CD4-positive, alpha-beta T cell treated with Interleukin-12 subunit alpha and Interleukin-12 subunit beta, for 1 hour (primary cell): ENCODE results near the gene TAF4.
"Not testable (repeated sequence)": the region's sequence is repeated elsewhere in the genome, so short reads cannot be mapped to it uniquely, and the experiment has no call there.

Source experiments
- DNase-seq: peaks from one replicate; pipeline ENCODE4 v3.0.0-alpha.2; 2020

Gene TAF4

GRCh38 chr20:61998343-61999121 is 67.1 kb downstream of the TAF4 start:
- DNase-seq: no peak

DNA sequence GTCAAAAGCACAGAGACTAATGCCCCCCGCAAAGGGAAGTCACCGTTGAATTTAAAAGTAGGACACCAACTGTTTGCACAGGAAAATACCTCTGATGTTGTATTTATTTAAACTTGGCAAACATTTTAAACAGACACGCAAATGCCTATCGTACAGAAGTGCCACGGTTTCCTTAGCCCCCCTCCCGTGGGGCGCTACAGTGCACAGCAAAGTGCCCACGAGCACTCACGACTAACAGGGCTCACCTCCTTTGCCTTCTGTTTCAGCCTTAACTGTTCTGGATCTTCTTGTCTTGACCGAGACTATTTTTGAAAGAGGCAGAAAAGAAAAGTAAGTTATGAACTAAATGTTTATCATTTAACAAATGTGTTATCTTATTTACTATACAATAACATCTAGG is 67.8 kb downstream of the TAF4 start:
- DNase-seq: no peak

DNA sequence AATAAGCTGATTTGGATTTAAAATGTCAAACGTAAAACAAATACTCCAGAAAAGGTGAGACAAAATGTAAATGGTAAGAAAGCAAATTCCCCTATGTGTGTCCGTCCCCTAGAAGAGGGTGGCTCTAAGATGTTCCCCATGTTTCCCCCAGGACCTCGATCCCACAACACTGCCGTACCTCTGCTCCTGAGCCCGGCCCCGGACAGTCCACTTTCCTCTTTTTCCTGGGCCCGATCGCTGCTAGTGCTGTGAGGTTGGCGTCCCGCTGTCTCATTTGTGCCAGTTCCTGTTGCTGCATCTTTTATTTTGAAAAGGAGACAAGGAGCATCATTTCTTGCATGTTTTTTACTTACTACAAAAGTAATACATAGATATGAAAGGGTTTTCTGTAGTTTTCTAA is 68.3 kb downstream of the TAF4 start:
- DNase-seq: no peak

DNA sequence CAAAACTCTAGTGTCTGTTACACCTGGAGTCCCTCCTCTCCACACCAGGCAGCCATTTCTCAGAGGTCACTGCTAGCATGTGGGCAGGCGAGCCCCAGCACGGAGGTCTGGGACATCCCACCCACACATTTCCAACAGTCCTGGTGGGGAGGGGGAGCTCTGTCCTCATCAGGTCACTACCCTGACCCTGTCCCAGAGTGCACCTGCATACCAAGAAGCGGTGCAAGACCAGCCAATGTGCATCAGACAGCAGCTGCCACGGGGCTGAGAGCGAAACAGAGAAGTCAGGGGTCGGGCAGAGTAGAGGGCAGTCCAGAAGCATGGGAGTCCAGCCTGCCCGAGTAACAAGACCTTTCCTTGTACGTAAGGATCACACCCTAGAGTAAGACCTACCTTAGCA is 71.1 kb downstream of the TAF4 start:
- DNase-seq: no peak

GRCh38 chr20:61993058-61993457 is 72.6 kb downstream of the TAF4 start:
- no peak for DNase-seq

DNA sequence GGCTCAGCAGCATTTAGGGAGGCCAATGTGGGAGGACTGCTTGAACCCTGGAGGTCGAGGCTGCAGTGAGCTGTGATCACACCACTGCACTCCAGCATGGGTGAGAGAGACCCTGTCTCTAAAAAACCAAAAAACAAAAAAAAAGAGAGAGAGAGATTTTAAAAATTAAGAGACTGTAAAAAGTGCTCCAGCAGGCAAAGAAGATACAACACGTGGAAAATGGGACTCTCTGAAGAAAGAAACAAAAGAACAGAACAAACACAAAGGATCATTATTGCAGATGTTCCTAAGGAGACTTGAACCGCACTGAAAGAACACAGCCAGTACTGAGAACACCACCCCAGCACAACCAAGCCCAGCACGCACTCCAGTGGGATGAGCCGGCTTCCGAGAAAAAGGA is 74.2 kb downstream of the TAF4 start:
- no peak for DNase-seq

- no peak for DNase-seq
These were observed 75.2 kb downstream of the TAF4 start for GRCh38 chr20:61990484-61990883.

GRCh38 chr20:61989741-61990140 is 75.9 kb downstream of the TAF4 start:
- DNase-seq: peak; percentile 30

GRCh38 chr20:61988665-61989064 is 77.0 kb downstream of the TAF4 start:
- DNase-seq: no peak

GRCh38 chr20:61986762-61987321 is 78.8 kb downstream of the TAF4 start:
- DNase-seq: no peak

- DNase-seq: no peak
These were observed 80.6 kb downstream of the TAF4 start for GRCh38 chr20:61985096-61985495.

- DNase-seq: not testable (repeated sequence)
These were observed 81.2 kb downstream of the TAF4 start for GRCh38 chr20:61984431-61984830.

DNA sequence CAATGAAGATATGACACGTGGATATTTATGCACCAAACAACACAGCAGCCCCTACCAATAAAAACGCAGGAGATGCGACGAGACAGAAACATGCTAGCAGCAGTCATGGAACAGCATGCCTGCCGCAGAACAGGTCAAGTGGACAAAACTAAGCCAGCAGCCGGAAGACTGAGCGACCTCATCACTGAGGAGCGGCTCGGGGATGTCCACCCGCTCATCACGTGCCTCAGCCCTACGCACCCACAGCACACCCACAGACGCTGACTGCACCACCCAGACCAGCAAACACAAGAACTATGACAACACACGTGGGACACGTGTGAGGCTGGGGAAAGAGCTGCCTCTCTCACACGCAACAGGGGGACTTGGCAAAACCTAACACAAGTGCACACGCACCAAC is 81.7 kb downstream of the TAF4 start:
- no peak for DNase-seq

DNA sequence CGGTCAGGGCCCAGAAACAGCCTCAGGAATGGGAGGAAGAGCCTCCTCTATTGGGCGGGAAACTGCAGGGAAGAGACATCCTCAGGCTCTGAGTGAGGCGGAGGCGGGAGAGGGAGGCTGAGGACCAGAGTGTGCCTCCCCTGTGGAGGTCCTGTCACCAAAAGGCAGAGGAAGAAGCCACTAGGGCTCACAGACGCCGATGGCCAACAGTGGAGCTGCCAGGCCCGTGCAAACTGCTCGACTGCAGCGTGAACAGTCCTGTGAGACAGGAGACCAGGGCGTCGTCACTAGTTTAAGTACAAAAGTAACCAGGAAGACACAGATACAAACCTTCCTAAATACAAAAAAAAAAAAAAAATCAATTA is 82.7 kb downstream of the TAF4 start:
- DNase-seq: no peak

DNA sequence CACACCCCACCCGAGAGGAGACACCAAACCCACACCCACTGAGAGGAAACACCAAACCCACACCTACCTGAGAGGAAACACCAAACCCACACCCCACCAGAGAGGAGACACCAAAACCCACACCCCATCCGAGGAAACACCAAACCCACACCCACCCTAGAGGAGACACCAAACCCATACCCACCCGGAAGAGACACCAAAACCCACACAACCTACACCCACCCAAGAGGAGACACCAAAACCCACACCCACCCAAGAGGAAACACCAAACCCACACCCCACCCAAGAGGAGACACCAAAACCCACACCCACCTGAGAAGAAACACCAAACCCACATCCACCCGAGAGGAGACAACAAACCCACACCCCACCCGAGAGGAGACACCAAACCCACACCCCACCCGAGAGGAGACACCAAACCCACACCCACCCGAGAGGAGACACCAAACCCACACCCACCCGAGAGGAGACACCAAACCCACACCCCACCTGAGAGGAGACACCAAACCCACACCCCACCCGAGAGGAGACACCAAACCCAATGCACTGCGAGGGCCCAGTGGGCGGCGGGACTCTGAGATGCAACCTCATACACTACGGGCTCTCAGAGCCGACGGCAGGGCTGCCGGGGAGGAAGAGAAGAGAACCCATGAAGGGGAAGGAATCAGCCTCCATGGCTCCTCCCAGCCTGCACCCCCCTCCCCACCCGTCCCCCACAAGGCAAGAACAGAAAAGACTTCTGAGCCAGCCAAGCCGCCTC is 83.3 kb downstream of the TAF4 start:
- DNase-seq: peak; percentile 29

GRCh38 chr20:61981691-61982090 is 84.0 kb downstream of the TAF4 start:
- DNase-seq: peak; percentile 15

DNA sequence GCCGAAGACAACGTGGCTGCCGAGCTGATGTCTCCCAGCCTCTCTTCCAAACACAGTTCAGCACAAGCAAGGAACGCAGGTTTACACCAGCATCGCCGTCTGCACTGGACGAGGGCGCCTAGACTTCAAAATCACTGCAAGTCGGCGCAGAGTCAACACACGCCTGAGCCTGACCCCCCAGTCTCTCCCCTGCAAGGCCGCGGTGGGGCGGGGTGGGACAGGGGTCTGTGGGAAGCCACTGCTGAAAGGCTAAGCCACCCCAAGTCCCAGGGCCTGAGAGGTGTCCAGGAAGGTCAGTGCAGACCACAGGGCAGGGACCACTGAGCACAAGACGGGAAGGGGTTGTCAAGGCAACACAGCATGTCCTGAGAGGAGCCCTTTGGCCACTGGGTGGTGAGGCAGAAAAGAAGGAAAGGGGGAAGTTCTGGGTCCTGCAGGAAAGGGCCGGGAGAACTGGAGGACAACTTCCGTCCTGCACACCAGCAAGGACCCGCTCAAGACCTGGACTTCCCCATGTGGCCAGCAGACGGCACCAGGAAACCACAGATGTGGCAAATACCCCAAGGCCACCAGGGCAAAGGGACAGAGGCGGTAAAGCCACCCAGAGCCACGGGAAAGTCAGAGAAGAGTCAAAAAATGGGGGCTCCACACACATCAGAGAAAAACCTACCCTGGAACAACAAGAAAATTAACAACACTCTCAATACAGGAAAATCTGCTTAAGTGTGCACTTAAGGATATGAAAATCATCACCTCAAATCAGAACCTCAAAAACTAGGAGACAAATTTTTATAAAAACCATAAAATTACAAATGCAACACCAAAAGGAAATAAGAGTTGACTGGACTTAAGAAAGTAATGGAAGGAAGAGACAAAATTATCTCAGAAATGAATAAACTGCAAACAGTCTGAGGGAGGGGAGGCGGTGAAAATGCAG is 84.8 kb downstream of the TAF4 start:
- no peak for DNase-seq

DNA sequence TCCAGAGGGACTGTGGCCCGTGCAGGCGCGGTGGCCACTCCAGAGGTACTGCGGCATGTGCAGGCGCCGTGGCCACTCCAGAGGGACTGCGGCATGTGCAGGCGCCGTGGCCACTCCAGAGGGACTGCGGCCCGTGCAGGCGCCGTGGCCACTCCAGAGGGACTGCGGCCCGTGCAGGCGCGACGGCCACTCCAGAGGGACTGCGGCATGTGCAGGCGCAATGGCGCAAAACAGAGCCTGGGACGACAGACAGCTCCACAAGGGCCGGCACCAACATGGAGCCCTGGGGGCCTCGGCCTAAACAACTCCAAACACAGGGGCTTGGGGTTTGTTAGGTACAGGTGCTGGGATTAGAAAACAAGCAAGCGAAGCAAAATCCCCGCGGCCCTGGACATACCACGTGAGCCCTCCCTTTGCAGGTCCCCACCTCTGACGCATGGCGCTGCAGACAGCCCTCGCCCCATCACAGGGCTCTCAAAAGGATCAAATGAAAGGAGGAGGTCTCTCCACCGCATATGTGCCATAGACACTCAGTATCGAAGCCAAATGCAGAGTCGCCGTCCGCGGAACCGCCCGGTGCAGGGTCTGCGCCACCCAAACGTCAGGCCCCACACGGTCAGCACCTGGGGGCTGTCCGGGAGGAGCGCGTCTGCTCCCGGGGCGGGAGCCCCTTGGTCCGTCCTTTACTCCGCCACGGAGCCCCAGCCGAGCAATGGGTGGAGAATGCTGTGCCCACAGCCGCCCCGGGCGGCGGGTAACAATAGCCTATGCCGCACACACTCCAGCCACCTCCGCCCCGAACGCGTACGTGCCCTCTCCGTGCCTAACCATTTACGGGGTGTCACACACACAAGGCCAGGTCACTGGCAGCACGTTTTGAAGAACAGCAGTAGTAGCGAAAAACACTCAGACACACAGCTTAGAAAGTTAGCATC is 85.7 kb downstream of the TAF4 start:
- DNase-seq: no peak

GRCh38 chr20:61979090-61979489 is 86.6 kb downstream of the TAF4 start:
- no peak for DNase-seq

GRCh38 chr20:61978491-61978890 is 87.2 kb downstream of the TAF4 start:
- no peak for DNase-seq

DNA sequence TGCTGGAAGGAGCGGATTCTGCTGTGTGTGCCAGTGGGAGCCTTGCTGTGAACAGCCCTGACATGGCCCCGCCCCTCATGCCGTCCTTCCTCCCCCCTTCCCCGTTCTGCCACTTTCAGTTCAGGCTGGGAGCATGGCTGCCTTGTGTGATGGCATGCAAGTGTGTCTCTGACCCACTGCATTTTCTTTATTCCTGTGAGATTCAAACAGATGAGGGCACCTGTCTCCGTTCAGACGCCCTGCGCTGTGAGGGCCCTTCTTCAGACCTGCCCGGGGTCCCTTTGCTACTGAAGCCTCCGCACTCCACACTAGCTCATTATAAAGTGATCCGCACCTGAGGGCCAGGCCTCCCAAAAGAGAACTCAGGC is 88.3 kb downstream of the TAF4 start:
- no peak for DNase-seq
